Measurements from ENCODE around the gene LKAAEAR1. TPM values are rescaled to one million over a fixed set of nuclear protein-coding genes. Genes with fewer than 3 reads are reported as not detected.
"Not testable (repeated sequence)": the region's sequence is repeated elsewhere in the genome, so short reads cannot be mapped to it uniquely, and the experiment has no call there.

The LKAAEAR1 gene
- polyA plus RNA-seq, 2 of the 4 experiments (the other 2 are of a cell fraction), result 0.14 to 0.56 TPM

GRCh38 chr20:64130876-64131275 lies 46.7 kb upstream of the LKAAEAR1 start:
- peaks cover 10% of the 10 kb centered on the region for H3K9me3 ChIP-seq
- H3K4me2 ChIP-seq, result no peak overlapping the region
- no peak overlapping the region for H3K4me3 ChIP-seq
- FAIRE-seq (no peak), DNase-seq (ENCODE audit: low read depth in 1 of 2, low spot score in 1 of 2) (no peak), ATAC-seq (peak; percentile 24 to 39; a peak in 3 of 6 replicates)
- H3K4me1 ChIP-seq, result no peaks in the 10 kb centered on the region
- ChIA-PET POLR2A (no interaction called here), CTCF (interaction anchor here (0.9 to 1.0 kb wide), 2 partner anchors 11 to 50 kb away, joined by 3 to 7 read pairs; no protein-coding TSS in a partner anchor)
- 41% methylated on average over 10 of the region's 10 CpGs for WGBS (ENCODE audit: missing lambda C conversion rate)
- TF ChIP-seq ELK1 (IDR thresholded peaks at IDR 0.05; ENCODE audit: low read depth, low read length), result no peak
- TF ChIP-seq ZNF302 (CRISPR knock-in tag; IDR thresholded peaks at IDR 0.05), result no peak
- TF ChIP-seq E2F6 (IDR thresholded peaks at IDR 0.05; ENCODE audit: borderline replicate concordance, low read depth), result no peak
- TF ChIP-seq RFX5 (IDR thresholded peaks at IDR 0.05), result no peak
- no peak for TF ChIP-seq JUN (IDR thresholded peaks at IDR 0.05)
- no peak for TF ChIP-seq ESRRA (IDR thresholded peaks at IDR 0.05; ENCODE audit: borderline replicate concordance, low read length)
- TF ChIP-seq NR3C1 (IDR thresholded peaks at IDR 0.05), result no peak
- H3K27ac ChIP-seq, result no peak overlapping the region

GRCh38 chr20:64130271-64130670 lies 46.1 kb upstream of the LKAAEAR1 start:
- DNase-seq (ENCODE audit: low read depth in 1 of 2, low spot score in 1 of 2), result no peak
- WGBS (ENCODE audit: missing lambda C conversion rate), result 41% methylated on average over 5 of the region's 5 CpGs
- no peak for TF ChIP-seq PHF8 (IDR thresholded peaks at IDR 0.05; ENCODE audit: borderline replicate concordance, low read depth)
- TF ChIP-seq MYC (IDR thresholded peaks at IDR 0.05; ENCODE audit: borderline replicate concordance, low read length), result no peak
- TF ChIP-seq RNF2 (IDR thresholded peaks at IDR 0.05; ENCODE audit: borderline replicate concordance, low read depth), result no peak
- TF ChIP-seq ZSCAN20 (CRISPR knock-in tag; IDR thresholded peaks at IDR 0.05), result no peak
- TF ChIP-seq ZFP36 (IDR thresholded peaks at IDR 0.05; ENCODE audit: borderline replicate concordance, partially characterized antibody), result no peak

GRCh38 chr20:64129146-64129782 lies 45.1 kb upstream of the LKAAEAR1 start:
- ATAC-seq, result no peak
- Histone ChIP-seq H3K27ac (no peak overlapping the region), H3K4me3 (no peak overlapping the region), H3K4me2 (no peak overlapping the region), H3K9me3 (peaks cover 10% of the 10 kb centered on the region), H3K4me1 (no peaks in the 10 kb centered on the region)
- no peak for DNase-seq (ENCODE audit: low read depth in 1 of 2, low spot score in 1 of 2)
- CTCF ChIA-PET, result interaction anchor here (1.0 to 1.9 kb wide), 3 partner anchors 9 to 26 kb away, joined by 3 to 9 read pairs (median 4); no protein-coding TSS in a partner anchor
- TF ChIP-seq CBX8 (IDR thresholded peaks at IDR 0.05), result no peak
- no peak for TF ChIP-seq NFE2L2 (conservative IDR thresholded peaks at IDR 0.05; ENCODE audit: low read length)
- TF ChIP-seq KDM1A (IDR thresholded peaks at IDR 0.05; ENCODE audit: low read depth), result no peak
- no peak for TF ChIP-seq ATOH8 (CRISPR knock-in tag; IDR thresholded peaks at IDR 0.05; ENCODE audit: low read depth)
- no peak for TF ChIP-seq CHD4 (IDR thresholded peaks at IDR 0.05; ENCODE audit: borderline replicate concordance)
- TF ChIP-seq EHMT2 (IDR thresholded peaks at IDR 0.05; ENCODE audit: low read depth), result no peak
- no peak for TF ChIP-seq PBX3 (IDR thresholded peaks at IDR 0.05)
- TF ChIP-seq PHF8 (IDR thresholded peaks at IDR 0.05; ENCODE audit: borderline replicate concordance, low read depth), result no peak
- TF ChIP-seq RARB (CRISPR knock-in tag; IDR thresholded peaks at IDR 0.05), result no peak
- no peak for TF ChIP-seq ZNF302 (CRISPR knock-in tag; IDR thresholded peaks at IDR 0.05)
- no peak for TF ChIP-seq JUN (IDR thresholded peaks at IDR 0.05)
- TF ChIP-seq CEBPB (IDR thresholded peaks at IDR 0.05), result no peak
- TF ChIP-seq HOXB5 (CRISPR knock-in tag; IDR thresholded peaks at IDR 0.05), result no peak
- no peak for TF ChIP-seq GATA3 (IDR thresholded peaks at IDR 0.05; ENCODE audit: borderline replicate concordance)
- 39% methylated on average over 8 of the region's 11 CpGs for WGBS (ENCODE audit: missing lambda C conversion rate)
- POLR2A ChIA-PET, result no interaction called here
- no peak for FAIRE-seq

More at GRCh38 chr20:64130271-64130670, 46.1 kb upstream of the LKAAEAR1 start:
- Histone ChIP-seq H3K9me3 (peaks cover 10% of the 10 kb centered on the region), H3K4me3 (no peak overlapping the region), H3K4me2 (no peak overlapping the region), H3K4me1 (no peaks in the 10 kb centered on the region), H3K27ac (no peak overlapping the region)
- ATAC-seq (no peak), FAIRE-seq (no peak)
- CTCF ChIA-PET, result interaction anchor here (1.0 kb wide), 1 partner anchor 8 kb away, joined by 3 read pairs; no protein-coding TSS in a partner anchor
- POLR2A ChIA-PET, result no interaction called here

- H3K9me3 ChIP-seq; ATAC-seq; H3K4me1 ChIP-seq; H3K4me3 ChIP-seq; POLR2A ChIA-PET; FAIRE-seq; DNase-seq (ENCODE audit: low read depth in 1 of 2, low spot score in 1 of 2); H3K4me2 ChIP-seq; H3K27ac ChIP-seq: not testable (repeated sequence)
- WGBS (ENCODE audit: missing lambda C conversion rate), result 17% methylated on average over 11 of the region's 11 CpGs
- CTCF ChIA-PET, result interaction anchor here (4.3 to 5.8 kb wide), 2 partner anchors 14 to 41 kb away, joined by 63 to 121 read pairs; partner anchors contain the start of genes LKAAEAR1, NPBWR2, OPRL1 and RGS19
These were observed 39.3 kb upstream of the LKAAEAR1 start for GRCh38 chr20:64123517-64123916.

GRCh38 chr20:64122927-64123326 lies 38.7 kb upstream of the LKAAEAR1 start:
- 26% methylated on average over 11 of the region's 11 CpGs for WGBS (ENCODE audit: missing lambda C conversion rate)
- POLR2A ChIA-PET; ATAC-seq; H3K4me1 ChIP-seq; H3K4me2 ChIP-seq; DNase-seq (ENCODE audit: low read depth in 1 of 2, low spot score in 1 of 2); FAIRE-seq; H3K9me3 ChIP-seq; H3K4me3 ChIP-seq; H3K27ac ChIP-seq: not testable (repeated sequence)
- CTCF ChIA-PET, result interaction anchor here (0.7 to 5.8 kb wide), 6 partner anchors 14 to 337 kb away, joined by 4 to 121 read pairs (median 42); partner anchors contain the start of genes LKAAEAR1, NPBWR2, OPRL1 and RGS19

Data from A549 (cell line).